GM19372 (cell line): Measurements from ENCODE around the gene RNF152.
"Not testable (repeated sequence)": the region's sequence is repeated elsewhere in the genome, so short reads cannot be mapped to it uniquely, and the experiment has no call there.

Experiments used
- ATAC-seq: cut with Tn5 transposase; IDR thresholded peaks from one replicate; pipeline ENCODE4 v1.9.1; 2021; ENCODE audit warnings: mild to moderate bottlenecking, low read depth, moderate library complexity; ENCODE audit not compliant: unreplicated experiment

Gene RNF152

GRCh38 chr18:61824733-61825363, 68.0 kb downstream of the RNF152 start:
- ATAC-seq, result no peak

- ATAC-seq, result no peak
These were observed 69.2 kb downstream of the RNF152 start for GRCh38 chr18:61823595-61823994.

DNA sequence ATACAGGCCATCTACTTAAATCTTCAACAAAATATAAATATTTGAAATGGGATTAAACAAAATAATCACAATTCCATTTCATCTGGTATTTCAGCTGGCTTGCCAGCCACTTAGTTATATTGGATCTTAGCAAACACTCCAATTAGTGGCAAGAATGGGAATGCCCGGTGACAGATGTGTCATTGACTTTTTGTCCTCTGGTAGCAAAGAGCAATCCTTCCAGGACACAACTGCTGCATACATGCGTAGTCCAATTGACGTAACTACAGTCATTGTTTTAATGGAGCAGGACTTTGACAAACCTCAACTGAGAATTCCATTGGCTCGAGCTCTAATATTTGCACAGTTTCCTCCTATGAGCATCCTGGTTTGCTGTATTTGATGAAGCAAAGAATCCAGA, 69.9 kb downstream of the RNF152 start:
- no peak for ATAC-seq

- no peak for ATAC-seq
These were observed 71.1 kb downstream of the RNF152 start for GRCh38 chr18:61821748-61822147.

GRCh38 chr18:61820882-61821281, 71.9 kb downstream of the RNF152 start:
- no peak for ATAC-seq

DNA sequence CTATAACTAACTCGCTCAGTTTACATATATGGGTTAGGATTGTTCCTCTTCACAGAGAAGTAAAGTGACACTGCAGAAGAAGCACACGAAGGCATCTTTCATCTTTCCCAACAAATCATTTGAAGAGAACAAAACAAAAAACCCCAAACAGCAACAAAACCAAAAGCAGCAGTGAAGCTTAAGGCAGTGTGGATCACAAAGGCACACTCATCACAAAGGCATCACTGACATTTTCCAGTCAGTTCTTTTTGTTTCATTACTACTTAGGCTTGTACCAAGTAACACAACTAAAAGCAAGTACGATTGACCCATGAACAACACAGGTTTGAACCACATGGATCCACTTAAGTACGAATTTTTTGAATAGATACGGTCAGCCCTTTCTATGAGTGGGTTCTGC, 75.7 kb downstream of the RNF152 start:
- no peak for ATAC-seq

- no peak for ATAC-seq
These were observed 76.8 kb downstream of the RNF152 start for GRCh38 chr18:61815885-61816470.

DNA sequence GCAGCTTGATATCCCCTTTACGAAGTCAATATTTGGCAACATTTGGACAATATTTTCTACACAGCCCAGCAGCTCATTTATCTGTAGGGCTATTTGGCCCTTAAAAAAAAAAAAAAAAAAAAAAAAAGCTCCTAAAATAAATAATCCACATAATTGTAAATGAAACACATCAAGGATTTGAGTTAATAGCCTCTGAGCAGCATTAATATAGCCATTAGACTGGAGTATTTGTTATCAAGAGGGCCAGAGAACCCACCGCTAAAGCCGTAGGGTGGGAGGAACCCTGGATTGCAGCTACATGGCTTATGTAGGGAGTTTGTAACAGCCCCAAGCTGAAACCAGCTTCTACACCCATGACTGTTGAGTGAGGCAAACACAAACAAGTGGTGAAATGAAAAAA, 84.5 kb downstream of the RNF152 start:
- ATAC-seq, result no peak

DNA sequence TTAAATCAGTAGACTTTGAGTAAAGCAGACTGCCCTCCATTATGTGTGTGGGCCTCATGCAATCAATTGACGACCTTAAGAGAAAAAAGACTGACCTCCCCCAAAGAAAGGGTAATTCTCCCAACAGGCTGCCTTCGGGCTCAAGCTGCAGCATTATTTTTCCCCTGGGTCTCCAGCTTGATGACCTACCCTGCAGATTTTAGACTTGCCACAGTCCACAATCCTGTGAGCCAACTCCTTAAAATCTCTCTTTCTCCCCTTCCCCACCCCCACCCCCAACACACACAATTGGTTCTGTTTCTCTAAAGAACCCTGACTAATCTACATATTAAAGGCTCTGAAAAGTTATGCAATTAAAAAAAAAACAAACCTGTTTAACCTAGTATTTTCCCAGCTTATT, 89.4 kb downstream of the RNF152 start:
- no peak for ATAC-seq

DNA sequence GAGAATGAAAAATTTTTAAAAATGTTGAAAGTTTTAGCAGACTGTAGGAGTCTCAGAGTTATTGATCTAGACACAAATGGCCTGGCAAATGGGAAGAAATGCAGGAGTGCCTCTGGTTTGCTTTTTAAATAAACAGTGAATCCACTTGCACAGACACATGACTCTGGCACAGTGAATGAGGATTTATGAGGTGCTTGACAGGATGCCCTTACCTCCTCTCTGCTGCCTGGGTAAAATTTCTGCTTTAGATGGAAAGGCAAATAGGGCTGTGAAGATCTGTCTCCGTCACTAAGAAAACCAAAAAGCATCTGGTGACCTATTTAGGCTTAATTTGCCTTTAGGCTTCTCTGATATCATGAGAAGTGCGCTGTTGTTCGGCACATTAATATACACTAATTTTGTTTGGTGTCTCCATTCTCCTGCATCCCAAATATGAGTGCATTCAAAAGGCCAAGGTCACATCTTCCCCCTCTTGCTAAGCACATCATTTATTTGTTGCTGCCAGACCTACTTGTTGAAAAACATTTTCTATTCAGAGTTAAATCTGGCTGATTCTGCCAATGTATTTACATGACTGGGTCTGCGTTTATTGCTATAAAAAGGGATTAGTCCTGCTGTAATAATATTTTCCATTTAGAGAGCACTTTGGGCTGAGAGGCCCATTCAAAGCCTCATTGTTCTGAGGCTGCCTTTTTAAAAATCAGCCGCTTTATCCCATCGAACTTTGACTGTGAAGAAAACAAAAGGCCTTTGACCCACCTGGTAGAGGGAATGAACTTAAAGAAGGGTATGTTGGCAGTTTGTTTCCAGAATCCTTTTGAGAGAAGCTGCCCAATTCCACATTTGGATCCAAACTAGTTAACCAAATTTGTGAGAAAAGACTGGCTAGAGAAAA, 94.9 kb downstream of the RNF152 start:
- no peak for ATAC-seq

- ATAC-seq, result no peak
These were observed 101.8 kb downstream of the RNF152 start for GRCh38 chr18:61791031-61791430.

- not testable (repeated sequence) for ATAC-seq
These were observed 105.7 kb downstream of the RNF152 start for GRCh38 chr18:61787011-61787670.

DNA sequence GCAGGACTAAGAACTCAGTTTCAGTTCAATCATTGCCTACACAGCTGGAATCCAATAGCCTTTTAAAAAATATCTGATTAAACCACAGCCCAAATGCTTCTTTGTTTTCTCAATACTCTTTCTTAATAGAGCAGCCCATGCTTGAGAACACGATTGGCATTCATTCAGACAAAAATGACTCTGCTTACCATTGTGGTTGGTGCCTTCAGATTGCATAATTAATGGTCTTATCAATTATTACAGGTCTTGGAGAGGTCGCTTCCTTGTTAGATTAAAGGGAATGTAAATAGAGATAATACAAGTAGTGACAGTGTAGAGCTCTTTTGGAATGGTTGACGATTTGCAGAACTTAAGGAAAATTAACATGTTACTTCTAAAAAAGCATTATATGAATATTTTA, 107.2 kb downstream of the RNF152 start:
- no peak for ATAC-seq

DNA sequence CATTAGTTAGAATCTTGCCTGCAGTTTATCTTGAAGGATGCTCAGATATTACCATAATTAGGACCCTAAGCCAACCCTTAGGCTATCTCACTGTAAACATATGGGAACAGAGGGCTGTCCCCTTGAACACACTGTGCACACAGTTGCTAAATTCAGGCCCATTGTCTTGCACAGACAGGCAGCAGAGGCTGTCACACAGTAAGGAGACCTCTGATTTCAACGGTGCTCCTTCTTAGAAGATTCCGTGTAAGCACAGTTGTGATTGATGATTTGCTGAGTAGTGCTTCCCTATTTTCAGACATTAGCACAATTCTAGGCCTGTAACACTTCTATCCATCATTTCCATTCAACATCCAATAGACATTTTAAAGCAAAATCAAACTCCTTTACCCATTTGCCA, 108.0 kb downstream of the RNF152 start:
- ATAC-seq, result no peak

GRCh38 chr18:61782545-61782944, 110.3 kb downstream of the RNF152 start:
- ATAC-seq, result no peak

- ATAC-seq, result not testable (repeated sequence)
These were observed 116.6 kb downstream of the RNF152 start for GRCh38 chr18:61776201-61776600.

DNA sequence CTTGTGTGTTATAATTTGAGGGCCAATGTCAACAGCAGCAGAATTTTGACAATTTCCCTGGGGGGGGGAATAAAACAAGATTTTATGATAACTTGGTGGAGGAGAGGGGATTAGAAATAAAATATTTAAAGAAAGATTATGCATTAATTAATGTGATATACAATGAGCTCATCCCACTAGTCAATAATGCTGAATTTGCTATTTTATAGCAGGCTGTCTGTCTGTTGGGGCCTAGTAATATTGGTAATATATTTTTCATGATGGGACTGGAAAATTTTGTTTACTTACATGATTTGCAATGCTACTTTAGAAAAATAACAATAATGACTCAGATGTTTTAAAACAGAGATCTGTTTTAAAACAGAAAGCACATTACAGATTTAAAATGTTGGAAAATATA, 118.0 kb downstream of the RNF152 start:
- no peak for ATAC-seq

GRCh38 chr18:61772293-61772848, 120.4 kb downstream of the RNF152 start:
- ATAC-seq, result no peak

GRCh38 chr18:61771861-61772260, 120.9 kb downstream of the RNF152 start:
- ATAC-seq, result no peak

- ATAC-seq, result no peak
These were observed 122.5 kb downstream of the RNF152 start for GRCh38 chr18:61770279-61770678.
